HepG2 (cell line): Measurements from ENCODE around the gene CLPTM1. TPM values are rescaled to one million over a fixed set of nuclear protein-coding genes. Genes with fewer than 3 reads are reported as not detected.
A peak's percentile ranks its signal among the peaks of the same experiment; 100 is the strongest.

Source experiments
- ATAC-seq: fragments of 200-7000 bp; cut with Tn5 transposase; 3 replicates; pipeline ENCODE4 v1.9.1; 2020; ENCODE audit warnings: mild to moderate bottlenecking, moderate library complexity
- BruUV-seq: library from RNA; stranded (reverse); fragments of 400-500 nt; replicated peaks from 2 replicates; lab custom pipeline; 2021; lab: Mats Ljungman, UMichigan
- CTCF ChIA-PET: fragments of 300-600 bp; formaldehyde crosslinking; extraction: SDS; loops from one replicate; lab custom pipeline; 2021; ENCODE audit warnings: low total read pairs, inconsistent platforms, low intra/inter-chr PET ratio; lab: Yijun Ruan, JAX
- POLR2A ChIA-PET: fragments of 350-600 bp; sonication (Branson Sonifier 250); formaldehyde crosslinking; loops from one replicate; lab custom pipeline; 2020; ENCODE audit warnings: antibody characterized with exemption, inconsistent platforms; lab: Yijun Ruan, JAX
- DNase-seq: peaks from one replicate; pipeline ENCODE4 v3.0.0-alpha.2; 2015; ENCODE audit warnings: low spot score
- FAIRE-seq: peaks from 3 replicates; lab custom pipeline; 2011; peaks lifted over from hg19 to GRCh38; lab: Jason Lieb, UNC
- H2AFZ ChIP-seq: one replicate; pipeline ENCODE4 v1.6.1; 2011; ENCODE audit warnings: low read length, inconsistent platforms
- H3K27ac ChIP-seq: fragments of 300-600 bp; 3 replicates; pipeline ENCODE4 v1.8.0; 2011; ENCODE audit warnings: mixed run types, mild to moderate bottlenecking, mixed read lengths, low read length, inconsistent platforms; ENCODE audit not compliant: insufficient read depth; ENCODE audit errors: extremely low read length
- H3K27me3 ChIP-seq, 2 experiments: fragments of 200-600 bp in 1 of 2; 2 replicates in 1 of 2; 3 replicates in 1 of 2; pipeline versions ENCODE4 v1.6.0 to v1.8.0; 2011; ENCODE audit warnings: low read length in 2 of 2, mild to moderate bottlenecking in 2 of 2, moderate library complexity in 2 of 2, inconsistent platforms in 1 of 2; ENCODE audit not compliant: insufficient read depth in 2 of 2, control insufficient read depth in 1 of 2
- H3K36me3 ChIP-seq, 2 experiments: fragments of 200-600 bp in 1 of 2; replicated peaks in 1 of 2; 2 replicates in 1 of 2; 3 replicates in 1 of 2; pipeline versions ENCODE4 v1.5.1 to v1.8.0; 2011; ENCODE audit warnings: low read length in 2 of 2, inconsistent platforms in 1 of 2; ENCODE audit not compliant: insufficient read depth in 2 of 2, control insufficient read depth in 1 of 2
- H3K4me1 ChIP-seq: 2 replicates; pipeline ENCODE4 v1.5.1; 2012; ENCODE audit warnings: low read length, inconsistent platforms; ENCODE audit not compliant: insufficient read depth
- H3K4me2 ChIP-seq: 2 replicates; pipeline ENCODE4 v1.6.0; 2011; ENCODE audit warnings: low read depth, low read length, inconsistent platforms
- H3K4me3 ChIP-seq, 3 experiments: fragments of 200-600 bp in 1 of 3; sonication (generic), shearing (Covaris generic) in 1 of 3; replicated peaks in 1 of 3; 2 replicates each; pipeline ENCODE4 v1.5.1; 2011 to 2016; ENCODE audit warnings: low read length in 3 of 3, inconsistent platforms in 2 of 3, low read depth in 2 of 3, mild to moderate bottlenecking in 2 of 3, control low read depth in 1 of 3, mixed read lengths in 1 of 3; ENCODE audit not compliant: insufficient read depth in 1 of 3
- H3K79me2 ChIP-seq: one replicate; pipeline ENCODE4 v1.6.1; 2011; ENCODE audit warnings: low read length, inconsistent platforms; ENCODE audit not compliant: insufficient read depth
- H3K9ac ChIP-seq: 2 replicates; pipeline ENCODE4 v1.6.0; 2011; ENCODE audit warnings: mild to moderate bottlenecking, low read depth, low read length, inconsistent platforms; ENCODE audit not compliant: insufficient read depth
- H3K9me3 ChIP-seq: 2 replicates; pipeline ENCODE4 v1.5.1; 2012; ENCODE audit warnings: mild to moderate bottlenecking, low read length
- H4K20me1 ChIP-seq: 2 replicates; pipeline ENCODE4 v1.6.0; 2011; ENCODE audit warnings: inconsistent platforms, mild to moderate bottlenecking, low read length, moderate library complexity; ENCODE audit not compliant: insufficient read depth
- CBX5 ChIP-seq: sonication (generic); formaldehyde crosslinking; IDR thresholded peaks from 2 replicates; pipeline ENCODE4 v1.4.0; 2020; ENCODE audit warnings: missing genetic modification reagents, borderline replicate concordance
- CCDC6 ChIP-seq: sonication (generic); formaldehyde crosslinking; IDR thresholded peaks from 2 replicates; pipeline ENCODE4 v1.8.1; 2022; ENCODE audit warnings: mild to moderate bottlenecking, missing genetic modification reagents, moderate library complexity
- DR1 ChIP-seq: sonication (generic); formaldehyde crosslinking; IDR thresholded peaks from 2 replicates; pipeline ENCODE4 v1.8.0; 2021; ENCODE audit warnings: mild to moderate bottlenecking, missing genetic modification reagents, inconsistent platforms
- HOXA9 ChIP-seq: sonication (generic); formaldehyde crosslinking; IDR thresholded peaks from 2 replicates; pipeline ENCODE4 v1.8.1; 2022; ENCODE audit warnings: missing genetic modification reagents, mild to moderate bottlenecking, moderate library complexity, borderline replicate concordance
- NFE2L2 ChIP-seq: fragments of 150-350 bp; IDR thresholded peaks from 2 replicates; pipeline ENCODE4 v1.6.1; 2014; ENCODE audit warnings: low read length
- REPIN1 ChIP-seq: sonication (generic); formaldehyde crosslinking; IDR thresholded peaks from 2 replicates; pipeline ENCODE4 v1.8.0; 2022; ENCODE audit warnings: missing genetic modification reagents, low read depth, mild to moderate bottlenecking, borderline replicate concordance
- SOX5 ChIP-seq: IDR thresholded peaks from 2 replicates; pipeline ENCODE4 v1.6.1; 2016; ENCODE audit warnings: borderline replicate concordance
- TARDBP ChIP-seq: sonication (generic); formaldehyde crosslinking; IDR thresholded peaks from 2 replicates; pipeline ENCODE4 v1.8.0; 2022; ENCODE audit warnings: mild to moderate bottlenecking, missing genetic modification reagents
- ZNF350 ChIP-seq: sonication (generic); formaldehyde crosslinking; IDR thresholded peaks from 2 replicates; pipeline ENCODE4 v1.4.0; 2020; ENCODE audit warnings: mild to moderate bottlenecking, low read depth, missing genetic modification reagents, borderline replicate concordance
- ZNF501 ChIP-seq: sonication (generic); formaldehyde crosslinking; IDR thresholded peaks from 2 replicates; pipeline ENCODE4 v1.5.1; 2020; ENCODE audit warnings: mild to moderate bottlenecking, moderate library complexity, missing genetic modification reagents
- ZNF564 ChIP-seq: sonication (generic); formaldehyde crosslinking; IDR thresholded peaks from 2 replicates; pipeline ENCODE4 v1.8.1; 2023; ENCODE audit warnings: mild to moderate bottlenecking, missing genetic modification reagents
- ZNF709 ChIP-seq: sonication (generic); formaldehyde crosslinking; IDR thresholded peaks from 2 replicates; pipeline ENCODE4 v1.5.0; 2020; ENCODE audit warnings: mild to moderate bottlenecking, missing genetic modification reagents
- ZNF780A ChIP-seq: sonication (generic); formaldehyde crosslinking; IDR thresholded peaks from 2 replicates; pipeline ENCODE4 v1.8.0; 2022; ENCODE audit warnings: mild to moderate bottlenecking, missing genetic modification reagents, moderate library complexity
- WGBS: methylation state at CpG from one replicate; pipeline ENCODE4 v1.1.6; 2017; ENCODE audit warnings: low lambda C conversion rate; 5-methylcytosine and 5-hydroxymethylcytosine counted together
- in situ Hi-C: cut with HindIII; loops from 2 replicates; pipeline ENCODE4 v1.10.0; 2017; ENCODE audit warnings: low pct_unique_long_range_greater_than_20kb; ENCODE audit not compliant: extremely low pct_ligation_motif_present
- intact Hi-C: fragments of 100-400 bp; cut with micrococcal nuclease; formaldehyde crosslinking; loops from one replicate; pipeline ENCODE4 v1.10.0; 2022; ENCODE audit not compliant: unreplicated experiment
- polyA plus RNA-seq, 8 experiments: library from polyadenylated mRNA; depleted of rRNA in 3 of 8; stranded (reverse) in 7 of 8; unstranded in 1 of 8; fragments of >200 nt; fragmentation: Illumina TruSeq in 4 of 8; extraction: Trizol in 4 of 8; gene quantifications; 2 replicates each; pipeline versions ENCODE4 v1.2.1 to v1.2.3, GENCODE V29; 2011 to 2016; ENCODE audit warnings: low read depth in 4 of 8, missing spikeins in 1 of 8, mixed read lengths in 1 of 8; ENCODE audit not compliant: insufficient read depth in 1 of 8
- total RNA-seq, 5 experiments: library from RNA; depleted of rRNA; stranded (reverse); fragments of >200 nt; fragmentation: Illumina TruSeq; extraction: Trizol; gene quantifications; 2 replicates each; pipeline ENCODE4 v1.2.3, GENCODE V29; 2016; ENCODE audit warnings: low read depth in 1 of 5
- TF ChIP-seq, protein P1 (sequence below): sonication (generic); formaldehyde crosslinking; IDR thresholded peaks from 2 replicates; pipeline ENCODE4 v1.8.1; 2022; ENCODE audit warnings: low read depth, mild to moderate bottlenecking, missing genetic modification reagents
- TF ChIP-seq, protein P2 (sequence below): IDR thresholded peaks from 2 replicates; pipeline ENCODE4 v1.6.1; 2016
- TF ChIP-seq, protein P3 (sequence below): sonication (generic); IDR thresholded peaks from 2 replicates; pipeline ENCODE4 v1.6.1; 2016; ENCODE audit warnings: low read depth, borderline replicate concordance

CLPTM1 gene
- total and polyA plus RNA-seq, 2 of the 13 experiments (the other 11 are each of a cell fraction or from before 2014, with no cell fraction given): 34.9 to 42.8 TPM

DNA sequence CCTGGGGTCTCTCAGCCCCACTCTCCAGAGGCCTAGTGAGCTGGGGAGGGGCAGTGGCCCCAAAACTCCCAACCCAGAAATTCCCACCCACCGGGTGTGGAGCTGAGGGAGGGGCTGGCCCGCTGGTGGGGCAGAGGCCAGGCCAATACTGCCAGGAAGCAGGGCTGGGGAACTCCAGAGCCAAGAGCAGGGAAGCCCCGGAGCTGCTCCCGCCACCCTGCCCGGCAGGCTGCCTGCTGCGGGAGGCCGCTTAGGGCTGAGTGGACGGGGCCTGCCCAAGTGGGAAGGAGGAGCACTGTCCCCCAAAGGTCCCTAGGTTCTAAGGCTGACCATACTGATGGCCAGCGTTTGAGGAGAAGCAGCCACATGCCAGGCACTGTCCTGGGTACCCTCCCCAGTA lies 33.1 kb downstream of the CLPTM1 start (continued):
- TF ChIP-seq, protein P1, sequence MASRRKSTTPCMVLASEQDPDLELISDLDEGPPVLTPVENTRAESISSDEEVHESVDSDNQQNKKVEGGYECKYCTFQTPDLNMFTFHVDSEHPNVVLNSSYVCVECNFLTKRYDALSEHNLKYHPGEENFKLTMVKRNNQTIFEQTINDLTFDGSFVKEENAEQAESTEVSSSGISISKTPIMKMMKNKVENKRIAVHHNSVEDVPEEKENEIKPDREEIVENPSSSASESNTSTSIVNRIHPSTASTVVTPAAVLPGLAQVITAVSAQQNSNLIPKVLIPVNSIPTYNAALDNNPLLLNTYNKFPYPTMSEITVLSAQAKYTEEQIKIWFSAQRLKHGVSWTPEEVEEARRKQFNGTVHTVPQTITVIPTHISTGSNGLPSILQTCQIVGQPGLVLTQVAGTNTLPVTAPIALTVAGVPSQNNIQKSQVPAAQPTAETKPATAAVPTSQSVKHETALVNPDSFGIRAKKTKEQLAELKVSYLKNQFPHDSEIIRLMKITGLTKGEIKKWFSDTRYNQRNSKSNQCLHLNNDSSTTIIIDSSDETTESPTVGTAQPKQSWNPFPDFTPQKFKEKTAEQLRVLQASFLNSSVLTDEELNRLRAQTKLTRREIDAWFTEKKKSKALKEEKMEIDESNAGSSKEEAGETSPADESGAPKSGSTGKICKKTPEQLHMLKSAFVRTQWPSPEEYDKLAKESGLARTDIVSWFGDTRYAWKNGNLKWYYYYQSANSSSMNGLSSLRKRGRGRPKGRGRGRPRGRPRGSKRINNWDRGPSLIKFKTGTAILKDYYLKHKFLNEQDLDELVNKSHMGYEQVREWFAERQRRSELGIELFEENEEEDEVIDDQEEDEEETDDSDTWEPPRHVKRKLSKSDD (CRISPR knock-in tag): no peak
- TF ChIP-seq REPIN1 (no peak), HOXA9 (no peak), CCDC6 (CRISPR knock-in tag) (no peak)
- TF ChIP-seq, protein P2, sequence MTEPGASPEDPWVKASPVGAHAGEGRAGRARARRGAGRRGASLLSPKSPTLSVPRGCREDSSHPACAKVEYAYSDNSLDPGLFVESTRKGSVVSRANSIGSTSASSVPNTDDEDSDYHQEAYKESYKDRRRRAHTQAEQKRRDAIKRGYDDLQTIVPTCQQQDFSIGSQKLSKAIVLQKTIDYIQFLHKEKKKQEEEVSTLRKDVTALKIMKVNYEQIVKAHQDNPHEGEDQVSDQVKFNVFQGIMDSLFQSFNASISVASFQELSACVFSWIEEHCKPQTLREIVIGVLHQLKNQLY (CRISPR knock-in tag): no peak

DNA sequence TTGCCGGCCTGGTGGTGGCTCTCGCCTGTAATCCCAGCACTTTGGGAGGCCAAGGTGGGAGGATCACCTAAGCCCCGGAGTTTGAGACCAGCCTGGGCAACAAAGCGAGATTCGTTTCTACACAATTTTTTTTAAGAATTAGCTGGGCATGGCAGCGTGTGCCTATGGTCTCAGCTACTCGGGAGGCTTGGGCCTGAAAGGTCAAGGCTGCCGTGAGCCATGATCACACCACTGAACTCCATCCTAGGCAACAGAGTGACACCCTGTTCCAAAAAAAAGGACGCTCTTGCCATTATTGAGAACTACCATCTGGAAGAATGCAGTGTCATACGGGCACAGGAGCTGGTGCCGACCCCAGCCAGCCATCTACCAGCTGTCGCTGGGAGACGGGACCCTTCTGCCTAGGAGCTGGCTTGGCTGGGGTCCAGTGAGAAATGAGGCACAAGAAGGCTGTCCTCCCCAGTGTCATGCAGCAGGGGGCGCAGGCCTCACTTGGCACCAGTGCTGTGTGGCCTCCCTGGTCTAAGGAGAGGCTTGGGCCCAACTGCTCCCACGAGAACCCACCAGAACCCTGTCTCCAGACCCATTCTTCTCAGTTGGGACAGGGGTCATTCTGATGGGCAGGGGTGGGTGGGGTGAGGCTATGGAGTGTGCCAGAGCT lies 33.8 kb downstream of the CLPTM1 start:
- 86% methylated on average over 12 of the region's 15 CpGs for WGBS
- no peak for TF ChIP-seq DR1 (CRISPR knock-in tag)
- TF ChIP-seq ZNF780A (CRISPR knock-in tag): no peak
- TF ChIP-seq CBX5 (CRISPR knock-in tag): no peak
- no peak for TF ChIP-seq ZNF350 (CRISPR knock-in tag)
- TF ChIP-seq NFE2L2: no peak
- 0 out of 2 replicates have a peak, but pooled peaks have one; percentile 18 for TF ChIP-seq ZNF501 (CRISPR knock-in tag)
- no peak for TF ChIP-seq ZNF709 (CRISPR knock-in tag)
- no peak for TF ChIP-seq SOX5 (CRISPR knock-in tag)
- TF ChIP-seq, protein P3, sequence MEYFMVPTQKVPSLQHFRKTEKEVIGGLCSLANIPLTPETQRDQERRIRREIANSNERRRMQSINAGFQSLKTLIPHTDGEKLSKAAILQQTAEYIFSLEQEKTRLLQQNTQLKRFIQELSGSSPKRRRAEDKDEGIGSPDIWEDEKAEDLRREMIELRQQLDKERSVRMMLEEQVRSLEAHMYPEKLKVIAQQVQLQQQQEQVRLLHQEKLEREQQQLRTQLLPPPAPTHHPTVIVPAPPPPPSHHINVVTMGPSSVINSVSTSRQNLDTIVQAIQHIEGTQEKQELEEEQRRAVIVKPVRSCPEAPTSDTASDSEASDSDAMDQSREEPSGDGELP: no peak
- no peak for TF ChIP-seq TARDBP
- no peak for TF ChIP-seq ZNF564 (CRISPR knock-in tag)

More for the DNA sequence above, 33.8 kb downstream of the CLPTM1 start:
- ChIA-PET CTCF (interaction anchor here (1.2 kb wide), 1 partner anchor 70 kb away, joined by 7 read pairs; no protein-coding TSS in a partner anchor), POLR2A (no interaction called here)
- ATAC-seq: peak; percentile 72
- Histone ChIP-seq H3K79me2 (no peaks in the 10 kb centered on the region), H3K9me3 (no peaks in the 10 kb centered on the region), H3K9ac (no peak overlapping the region), H4K20me1 (no peaks in the 10 kb centered on the region), H3K4me3 (no peak overlapping the region), H3K4me2 (no peak overlapping the region), H2AFZ (no peak overlapping the region), H3K36me3 (peaks cover 20 to 60% of the 10 kb centered on the region in 2 experiments), H3K4me1 (no peaks in the 10 kb centered on the region), H3K27ac (no peak overlapping the region), H3K27me3 (no peaks in the 10 kb centered on the region)
- peak; percentile 15 for FAIRE-seq
- intact Hi-C loops: no loop called here
- DNase-seq: peak; percentile 52
- BruUV-seq: no TSS peak
- in situ Hi-C loops: no loop called here
